Erythroblast (primary cell): Measurements from ENCODE around the gene SPG21.

Experiments used
- GATA1 ChIP-seq: IDR thresholded peaks from 2 replicates; pipeline ENCODE4 v1.6.1; 2011; ENCODE audit warnings: low read depth, mild to moderate bottlenecking, control low read depth, low read length, moderate library complexity
- POLR2A ChIP-seq: IDR thresholded peaks from 2 replicates; pipeline ENCODE4 v1.6.1; 2011; ENCODE audit warnings: mild to moderate bottlenecking, low read length

- TF ChIP-seq POLR2A (no peak), GATA1 (no peak)
Observed at GRCh38 chr15:64938192-64938591, 51.5 kb downstream of the SPG21 start.
